SU-DHL-6 (cell line): ENCODE results near the gene PDE1C.
"Not testable (repeated sequence)": the region's sequence is repeated elsewhere in the genome, so short reads cannot be mapped to it uniquely, and the experiment has no call there.

Experiments used
- H2AFZ ChIP-seq: fragments of 200-600 bp; sonication (generic); 2 replicates; pipeline ENCODE4 v1.6.1; 2014; ENCODE audit warnings: low read depth, mild to moderate bottlenecking, moderate library complexity, mixed read lengths, antibody characterized with exemption, low read length; ENCODE audit not compliant: severe bottlenecking
- H3F3A ChIP-seq: fragments of 200-600 bp; shearing (Covaris generic); 2 replicates; pipeline ENCODE4 v1.6.0; 2016; ENCODE audit warnings: antibody characterized with exemption, mild to moderate bottlenecking; ENCODE audit not compliant: insufficient read depth
- H3K27ac ChIP-seq: fragments of 200-600 bp; sonication (generic); 2 replicates; pipeline ENCODE4 v1.5.1; 2016; ENCODE audit warnings: low read depth, mild to moderate bottlenecking, low read length, moderate library complexity, mixed read lengths
- H3K27me3 ChIP-seq: fragments of 200-600 bp; sonication (generic), shearing (Covaris generic); 2 replicates; pipeline ENCODE4 v1.6.0; 2014; ENCODE audit warnings: mild to moderate bottlenecking, low read length
- H3K36me3 ChIP-seq: fragments of 200-600 bp; sonication (generic); 2 replicates; pipeline ENCODE4 v1.6.1; 2014; ENCODE audit warnings: mild to moderate bottlenecking, low read length, mixed read lengths
- H3K4me2 ChIP-seq: fragments of 300-600, 200-600 bp; shearing (Covaris generic), sonication (generic); 2 replicates; pipeline ENCODE4 v1.6.0; 2014; ENCODE audit warnings: low read length, low read depth, mild to moderate bottlenecking; ENCODE audit not compliant: poor library complexity, severe bottlenecking
- H3K4me3 ChIP-seq: fragments of 200-600 bp; sonication (generic); 2 replicates; pipeline ENCODE4 v1.5.1; 2014; ENCODE audit warnings: antibody characterized with exemption, low read length, mild to moderate bottlenecking, mixed read lengths; ENCODE audit not compliant: insufficient read depth, poor library complexity, severe bottlenecking
- H3K79me2 ChIP-seq: fragments of 200-600 bp; sonication (generic); 2 replicates; pipeline ENCODE4 v1.6.1; 2014; ENCODE audit warnings: mild to moderate bottlenecking, low read length, moderate library complexity; ENCODE audit not compliant: insufficient read depth
- H3K9ac ChIP-seq: fragments of 200-600 bp; sonication (generic); 2 replicates; pipeline ENCODE4 v1.7.0; 2014; ENCODE audit warnings: mild to moderate bottlenecking, low read length
- H3K9me2 ChIP-seq: fragments of 200-600 bp; sonication (generic); replicated peaks from 2 replicates; pipeline ENCODE4 v1.6.1; 2014; ENCODE audit warnings: low read length; ENCODE audit not compliant: insufficient read depth
- H3K9me3 ChIP-seq: fragments of 200-600 bp; sonication (generic); 2 replicates; pipeline ENCODE4 v1.6.1; 2014; ENCODE audit warnings: low read length, mixed read lengths; ENCODE audit not compliant: insufficient read depth
- H4K20me1 ChIP-seq: fragments of 200-600 bp; sonication (generic); 2 replicates; pipeline ENCODE4 v1.6.1; 2014; ENCODE audit warnings: low read depth, mild to moderate bottlenecking, antibody characterized with exemption, low read length, moderate library complexity, mixed read lengths
- CTCF ChIP-seq: fragments of 200-600 bp; sonication (generic); IDR thresholded peaks from one replicate; pipeline ENCODE4 v1.5.1; 2017; ENCODE audit warnings: antibody characterized with exemption, mild to moderate bottlenecking, low read length, moderate library complexity; ENCODE audit not compliant: insufficient read depth, poor library complexity, severe bottlenecking
- EZH2phosphoT487 ChIP-seq: fragments of 200-600 bp; sonication (generic), shearing (Covaris generic); conservative IDR thresholded peaks from 2 replicates; pipeline ENCODE4 v1.6.1; 2018; ENCODE audit warnings: mild to moderate bottlenecking, antibody characterized with exemption, low read length, moderate library complexity, mixed read lengths

PDE1C gene

GRCh38 chr7:32077806-32078205, 7.6 kb upstream of the PDE1C start:
- Histone ChIP-seq H2AFZ (no peak overlapping the region), H3F3A (no peaks in the 10 kb centered on the region), H3K79me2 (no peaks in the 10 kb centered on the region), H3K9me2 (no peaks in the 10 kb centered on the region), H3K27me3 (no peaks in the 10 kb centered on the region), H3K4me3 (no peak overlapping the region), H3K27ac (no peak overlapping the region), H4K20me1 (no peaks in the 10 kb centered on the region), H3K4me2 (no peak overlapping the region), H3K36me3 (no peaks in the 10 kb centered on the region), H3K9me3 (no peaks in the 10 kb centered on the region), H3K9ac (no peak overlapping the region)
- TF ChIP-seq EZH2phosphoT487, result no peak
- TF ChIP-seq CTCF, result no peak

DNA sequence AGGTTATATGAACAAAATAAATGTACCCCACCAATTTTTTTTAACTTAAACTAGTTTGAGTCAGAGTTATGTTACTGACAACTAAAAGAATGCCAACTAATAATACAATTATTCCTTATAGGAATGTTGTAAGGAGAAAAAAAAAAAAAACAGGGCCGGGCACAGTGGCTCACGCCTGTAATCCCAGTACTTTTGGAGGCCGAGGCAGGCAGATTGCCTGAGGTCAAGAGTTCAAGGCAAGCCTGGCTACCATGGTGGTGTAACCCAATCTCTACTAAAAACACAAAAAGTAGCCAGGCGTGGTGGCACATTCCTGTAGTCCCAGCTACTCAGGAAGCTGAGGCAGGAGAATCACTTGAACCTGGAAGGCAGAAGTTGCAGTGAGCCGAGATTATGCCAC, 6.6 kb upstream of the PDE1C start:
- not testable (repeated sequence) for H3K9ac ChIP-seq, H3K27me3 ChIP-seq, H2AFZ ChIP-seq, H3K36me3 ChIP-seq, H4K20me1 ChIP-seq, H3K9me2 ChIP-seq, H3K9me3 ChIP-seq, H3K79me2 ChIP-seq, H3K4me2 ChIP-seq, H3F3A ChIP-seq, H3K4me3 ChIP-seq, H3K27ac ChIP-seq

DNA sequence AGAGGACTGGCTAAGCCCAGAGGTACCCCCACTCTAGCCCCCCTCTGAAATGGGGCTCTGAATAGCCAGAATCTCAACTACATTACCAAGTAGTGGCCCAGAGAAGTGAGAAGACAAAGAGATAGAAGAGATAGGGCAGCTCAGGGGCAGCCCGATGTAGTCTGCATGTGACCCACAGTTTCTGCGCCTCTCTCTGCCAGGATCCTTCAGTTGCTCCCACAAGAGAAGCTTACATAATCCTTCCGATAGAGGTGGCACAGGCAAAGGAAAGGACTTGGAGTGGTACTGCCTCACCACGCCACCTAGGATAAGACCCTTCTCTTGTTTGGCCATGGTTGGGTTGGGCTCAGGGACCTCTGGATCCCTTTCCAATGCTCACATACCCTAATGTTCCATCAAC, 5.4 kb upstream of the PDE1C start:
- no peaks in the 10 kb centered on the region for H4K20me1 ChIP-seq
- H3K9me2 ChIP-seq, result no peaks in the 10 kb centered on the region
- no peak overlapping the region for H2AFZ ChIP-seq
- no peaks in the 10 kb centered on the region for H3K9me3 ChIP-seq
- no peaks in the 10 kb centered on the region for H3K79me2 ChIP-seq
- no peak overlapping the region for H3K9ac ChIP-seq
- H3K27ac ChIP-seq, result no peak overlapping the region
- TF ChIP-seq CTCF (no peak), EZH2phosphoT487 (no peak)
- H3K4me2 ChIP-seq, result no peak overlapping the region
- H3K36me3 ChIP-seq, result no peaks in the 10 kb centered on the region
- no peaks in the 10 kb centered on the region for H3F3A ChIP-seq
- H3K4me3 ChIP-seq, result no peak overlapping the region
- no peaks in the 10 kb centered on the region for H3K27me3 ChIP-seq

DNA sequence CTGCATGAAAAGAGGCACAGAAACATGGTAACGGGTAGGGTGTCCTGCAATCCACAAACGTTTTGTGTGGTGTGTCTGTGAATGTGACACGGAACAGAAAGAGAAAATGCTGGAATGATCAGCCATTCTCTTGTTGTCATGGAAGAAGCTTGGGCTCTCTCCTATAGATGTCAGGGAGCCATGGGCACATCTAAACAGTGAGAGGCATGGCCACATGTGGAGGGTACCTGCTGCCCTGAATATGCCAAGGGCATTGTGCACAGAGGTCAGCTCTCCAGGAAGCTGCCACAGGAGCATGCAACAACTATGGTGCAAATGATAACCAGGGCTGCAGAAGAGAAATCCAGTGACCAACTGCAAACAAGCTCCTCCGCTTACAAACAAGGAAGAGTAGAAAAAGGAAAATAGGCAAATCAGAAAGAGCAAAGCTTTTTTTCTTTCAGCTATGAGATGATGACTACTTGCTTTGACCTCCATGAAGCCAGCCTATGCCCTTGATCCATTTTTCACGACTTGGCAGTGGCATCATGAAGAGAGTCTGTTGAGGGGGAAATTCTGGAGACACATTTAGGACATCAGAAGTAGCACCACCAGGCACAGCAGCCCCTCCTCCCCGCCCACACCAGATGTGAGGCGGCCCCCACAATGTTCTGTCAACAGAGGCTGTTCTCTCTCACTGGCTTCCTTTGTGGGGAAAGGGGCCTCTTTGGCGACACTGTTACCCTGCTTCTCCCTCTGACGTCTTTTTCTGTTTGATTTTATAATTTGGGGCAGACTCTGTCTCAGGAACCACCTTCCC, 4.8 kb upstream of the PDE1C start:
- H3K79me2 ChIP-seq, result no peaks in the 10 kb centered on the region
- H2AFZ ChIP-seq, result no peak overlapping the region
- no peaks in the 10 kb centered on the region for H3K9me2 ChIP-seq
- TF ChIP-seq CTCF, result no peak
- no peak for TF ChIP-seq EZH2phosphoT487
- H3K9me3 ChIP-seq, result no peaks in the 10 kb centered on the region
- H3K4me3 ChIP-seq, result no peak overlapping the region
- no peaks in the 10 kb centered on the region for H3K36me3 ChIP-seq
- H3K9ac ChIP-seq, result no peak overlapping the region
- H3F3A ChIP-seq, result no peaks in the 10 kb centered on the region
- H3K4me2 ChIP-seq, result no peak overlapping the region
- H3K27ac ChIP-seq, result no peak overlapping the region
- no peaks in the 10 kb centered on the region for H3K27me3 ChIP-seq
- no peaks in the 10 kb centered on the region for H4K20me1 ChIP-seq
